GM18909 (cell line): ENCODE measurements around the gene PRM3.

Experiments used
- ATAC-seq: cut with Tn5 transposase; IDR thresholded peaks from one replicate; pipeline ENCODE4 v1.9.1; 2021; ENCODE audit warnings: mild to moderate bottlenecking; ENCODE audit not compliant: unreplicated experiment, poor library complexity

PRM3 gene

GRCh38 chr16:11250091-11250785 is 23.2 kb downstream of the PRM3 start:
- ATAC-seq = no peak

DNA sequence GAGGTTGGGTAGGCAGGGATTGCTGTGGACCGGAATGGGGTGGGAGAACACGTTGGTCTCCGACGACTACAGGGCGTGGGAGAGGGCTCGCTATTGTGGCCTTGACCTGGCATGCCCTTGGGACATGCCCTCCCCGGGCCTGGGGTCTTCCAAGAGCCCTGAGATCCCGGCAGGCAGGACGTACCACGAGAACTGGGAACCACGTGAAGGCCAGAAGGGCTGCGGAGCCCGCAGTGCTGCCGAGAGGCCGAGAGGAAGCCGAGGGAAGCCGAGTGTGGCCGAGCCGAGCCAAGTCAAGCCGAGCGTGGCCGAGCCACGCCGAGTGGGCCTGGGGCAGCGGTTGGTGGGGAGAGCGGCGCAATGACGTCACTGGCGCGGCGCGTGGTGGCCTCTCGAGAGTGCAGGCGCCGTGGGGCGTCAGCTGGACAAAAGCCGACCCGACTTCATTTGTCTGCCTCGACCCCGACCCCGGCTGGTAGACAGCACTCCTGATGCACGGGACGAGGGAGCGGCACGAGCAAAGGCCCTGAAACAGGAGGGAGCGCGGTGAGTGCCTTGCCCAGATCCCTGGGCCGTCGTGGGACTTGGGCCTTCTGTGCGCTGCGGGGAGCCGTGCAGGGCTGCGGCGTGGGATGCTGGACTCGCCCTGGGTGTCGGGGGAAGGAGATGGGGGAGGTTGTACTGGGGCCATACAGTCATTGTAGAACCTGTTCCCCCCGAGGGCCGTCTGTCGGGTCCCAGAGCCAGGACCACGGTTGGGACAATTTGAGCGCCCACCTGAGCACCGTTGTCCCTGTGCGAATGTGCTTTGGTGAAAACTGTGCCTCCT is 24.0 kb downstream of the PRM3 start:
- no peak for ATAC-seq

- no peak for ATAC-seq
Observed at GRCh38 chr16:11248133-11248532, 25.3 kb downstream of the PRM3 start.

GRCh38 chr16:11245988-11246387 is 27.4 kb downstream of the PRM3 start:
- ATAC-seq = no peak

DNA sequence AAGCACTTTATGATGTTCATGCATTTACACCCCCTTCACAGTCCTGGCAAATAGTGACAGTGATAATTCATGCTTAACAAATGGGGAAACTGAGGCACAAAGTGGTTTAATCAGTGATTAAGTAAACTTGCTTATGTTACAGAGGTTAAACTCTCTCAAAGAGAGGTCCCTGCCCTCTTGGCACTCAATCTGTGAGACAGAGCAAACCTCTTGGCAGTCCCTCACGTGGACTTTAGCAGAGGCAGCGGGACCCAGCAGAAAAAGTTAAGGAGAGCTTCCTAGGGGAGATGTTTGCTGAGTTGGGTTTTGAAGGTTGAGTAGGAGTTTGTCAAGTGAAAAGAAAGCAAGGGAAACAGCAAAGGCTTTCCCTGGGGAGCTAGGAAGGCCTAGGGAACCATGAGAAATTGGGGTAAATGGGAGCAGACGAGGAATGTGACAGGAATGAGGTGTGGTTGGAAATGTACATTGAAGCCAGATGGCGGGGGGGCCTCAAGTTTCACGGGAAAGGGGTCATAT is 28.1 kb downstream of the PRM3 start:
- no peak for ATAC-seq

GRCh38 chr16:11242658-11243057 is 30.8 kb downstream of the PRM3 start:
- ATAC-seq = no peak

GRCh38 chr16:11241480-11242204 is 31.8 kb downstream of the PRM3 start:
- no peak for ATAC-seq

GRCh38 chr16:11240636-11241473 is 32.6 kb downstream of the PRM3 start:
- no peak for ATAC-seq

DNA sequence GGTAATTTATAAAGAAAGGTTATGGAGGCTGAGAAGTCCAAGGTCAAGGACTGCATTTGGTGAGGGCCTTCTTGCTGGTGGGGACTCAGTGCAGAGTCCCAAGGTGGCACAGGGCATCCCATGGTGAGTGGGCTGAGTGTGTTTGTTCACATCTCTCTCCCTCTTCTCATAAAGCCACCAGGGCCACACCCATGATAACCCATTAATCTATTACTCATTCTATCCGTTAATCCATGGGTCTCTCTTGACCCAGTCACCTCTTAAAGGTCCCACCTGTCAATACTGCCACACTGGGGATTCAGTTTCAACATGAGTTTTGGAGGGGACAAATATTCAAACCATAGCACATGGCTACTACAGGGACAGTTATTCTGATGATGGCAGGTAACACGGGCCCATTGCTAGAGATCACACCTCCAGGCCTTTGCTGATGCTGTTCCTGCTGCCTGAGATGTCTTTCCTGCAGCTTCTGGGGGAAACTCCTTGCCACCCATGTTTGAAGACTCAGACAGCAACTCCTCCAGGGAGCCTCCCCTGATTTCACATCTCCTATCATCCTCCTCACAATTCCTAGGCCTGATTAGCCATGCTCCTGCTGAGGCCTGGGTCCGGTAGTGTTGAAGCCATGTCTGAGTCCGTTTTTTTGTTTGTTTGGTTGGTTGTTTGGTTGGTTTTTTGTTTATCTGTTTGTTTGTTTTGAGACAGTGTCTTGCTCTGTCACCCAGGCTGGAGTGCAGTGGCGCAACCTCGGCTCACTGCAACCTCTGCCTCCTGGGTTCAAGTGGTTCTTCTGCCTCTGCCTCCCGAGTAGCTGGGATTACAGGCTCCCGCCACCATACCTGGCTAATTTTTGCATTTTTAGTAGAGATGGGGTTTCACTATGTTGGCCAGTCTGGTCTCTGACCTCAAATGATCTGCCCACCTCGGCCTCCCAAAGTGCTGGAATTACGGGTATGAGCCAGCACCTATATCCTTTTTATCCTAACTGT is 33.5 kb downstream of the PRM3 start:
- ATAC-seq = no peak

- ATAC-seq = no peak
Observed at GRCh38 chr16:11238272-11239202, 34.9 kb downstream of the PRM3 start.

DNA sequence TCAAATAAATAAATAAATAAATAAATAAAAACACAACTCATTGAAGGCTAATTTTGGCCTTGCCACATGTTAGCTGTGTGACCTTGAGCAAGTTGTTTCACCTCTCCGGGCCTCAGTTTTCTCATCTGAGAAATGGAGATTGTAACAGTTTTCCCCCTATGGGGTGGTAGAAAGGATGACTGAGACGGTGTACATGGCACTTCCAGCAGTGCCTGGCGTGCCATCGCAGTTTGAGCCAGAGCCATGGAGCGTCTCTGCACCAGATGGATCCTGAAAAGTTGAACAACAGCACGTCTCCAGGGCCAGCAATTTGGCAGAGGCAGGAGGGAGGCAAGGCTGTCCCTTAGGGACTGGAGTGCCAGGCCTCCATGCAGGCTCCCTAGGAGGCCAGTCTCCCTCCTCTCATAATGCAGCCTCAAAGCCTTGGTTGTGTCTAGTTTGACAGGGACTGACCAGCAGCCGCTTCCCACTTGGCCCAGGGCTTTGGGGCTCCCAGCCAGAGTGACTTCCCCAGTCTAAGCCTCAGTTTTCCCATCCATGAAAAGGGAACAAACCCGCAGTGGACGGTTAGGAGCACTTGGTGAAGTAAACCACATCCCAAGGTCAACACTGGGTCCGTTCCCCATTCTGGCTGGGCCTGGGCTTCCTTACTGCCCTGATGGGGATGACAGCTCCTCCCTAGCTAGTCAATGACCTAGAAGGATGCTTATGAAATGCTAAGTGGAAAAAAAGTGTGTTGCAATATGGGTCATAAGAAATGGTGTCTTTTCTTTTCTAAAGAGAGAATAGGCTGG is 36.8 kb downstream of the PRM3 start:
- no peak for ATAC-seq

DNA sequence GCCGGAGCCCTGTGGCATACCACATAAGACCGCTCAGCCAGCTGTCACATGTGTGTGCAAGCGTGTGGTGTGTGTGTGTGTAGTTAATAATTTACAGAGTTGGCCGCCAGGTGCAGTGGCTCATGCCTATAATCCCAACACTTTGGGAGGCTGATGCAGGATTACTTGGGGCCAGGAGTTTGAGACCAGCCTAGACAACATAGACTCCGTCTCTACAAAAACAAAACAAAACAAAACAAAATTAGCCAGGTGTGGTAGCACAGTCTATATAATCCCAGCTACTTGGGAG is 37.8 kb downstream of the PRM3 start:
- ATAC-seq = no peak

DNA sequence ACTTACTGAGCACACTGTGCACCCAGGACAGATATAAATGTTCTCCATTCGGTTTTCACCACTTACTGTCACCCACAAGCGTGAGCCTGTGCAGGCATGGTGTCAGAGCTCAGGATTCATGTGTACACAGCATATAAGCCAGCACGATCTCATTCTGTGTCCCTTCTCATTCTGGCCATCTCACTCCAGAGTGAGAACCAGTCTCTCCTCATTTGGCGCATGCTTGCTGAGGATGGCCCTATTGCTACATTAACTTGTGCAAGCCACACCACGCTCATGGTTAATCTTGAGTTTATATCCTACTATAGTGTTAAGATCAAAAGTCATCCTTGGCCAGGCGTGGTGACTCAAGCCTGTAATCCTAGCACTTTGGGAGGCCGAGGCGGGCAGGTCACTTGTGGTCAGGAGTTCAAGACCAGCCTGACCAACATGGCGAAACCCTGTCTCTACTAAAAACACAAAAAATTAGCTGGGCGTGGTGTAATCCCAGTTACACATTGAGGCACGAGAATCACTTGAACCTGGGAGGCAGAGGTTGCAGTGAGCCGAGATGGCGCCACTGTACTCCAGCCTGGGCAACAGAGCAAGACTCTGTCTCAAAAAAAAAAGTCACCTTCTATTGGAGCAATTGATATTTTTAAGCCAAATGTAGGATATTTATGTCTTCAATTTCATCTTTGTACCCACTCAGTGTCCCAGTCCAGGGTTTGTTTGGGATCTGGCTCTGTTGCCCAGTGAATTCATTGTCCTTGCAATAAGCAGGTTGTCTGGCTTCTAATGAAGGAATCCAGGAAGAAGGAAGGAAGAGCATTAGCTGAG is 38.3 kb downstream of the PRM3 start:
- ATAC-seq = no peak

GRCh38 chr16:11233727-11234376 is 39.6 kb downstream of the PRM3 start:
- no peak for ATAC-seq

GRCh38 chr16:11232852-11233726 is 40.3 kb downstream of the PRM3 start:
- ATAC-seq = peak; percentile 52
